ENCODE results near the gene RTKN2.

- TF ChIP-seq CTCF (IDR thresholded peaks at IDR 0.05; ENCODE audit: low read length), result no peak
- TF ChIP-seq EZH2 (optimal IDR thresholded peaks at IDR 0.05; ENCODE audit: low read depth, low read length), result no peak
These were observed 91.5 kb downstream of the RTKN2 start for GRCh38 chr10:62177111-62177510.

Data from MM.1S (cell line).